GM23338 (cell line): ENCODE data around the gene IL1F10. TPM values are rescaled to one million over a fixed set of nuclear protein-coding genes. Genes with fewer than 3 reads are reported as not detected.

Source experiments
- ATAC-seq: fragments of 200-7000 bp; cut with Tn5 transposase; 3 replicates; pipeline ENCODE4 v1.9.1; 2020
- DNase-seq: peaks from one replicate; pipeline ENCODE4 v3.0.0-alpha.2; 2015; ENCODE audit warnings: low spot score
- H2AFZ ChIP-seq: fragments of 200-600 bp; sonication (generic); 2 replicates; pipeline ENCODE4 v1.8.0; 2016; ENCODE audit warnings: antibody characterized with exemption, mild to moderate bottlenecking, moderate library complexity
- H3F3A ChIP-seq: fragments of 200-600 bp; sonication (generic); replicated peaks from 2 replicates; pipeline ENCODE4 v1.8.0; 2017; ENCODE audit warnings: antibody characterized with exemption, mixed run types, low read depth
- H3K27ac ChIP-seq: fragments of 200-600 bp; sonication (generic); 2 replicates; pipeline ENCODE4 v1.6.1; 2016; ENCODE audit warnings: low read depth
- H3K27me3 ChIP-seq: fragments of 200-600 bp; sonication (generic); 2 replicates; pipeline ENCODE4 v1.8.0; 2016; ENCODE audit warnings: mild to moderate bottlenecking, mixed run types, moderate library complexity; ENCODE audit not compliant: insufficient read depth
- H3K36me3 ChIP-seq: fragments of 200-600 bp; sonication (generic); 2 replicates; pipeline ENCODE4 v1.8.0; 2016; ENCODE audit warnings: mild to moderate bottlenecking; ENCODE audit not compliant: insufficient read depth
- H3K4me1 ChIP-seq: fragments of 200-600 bp; sonication (generic); 2 replicates; pipeline ENCODE4 v1.8.0; 2016; ENCODE audit warnings: mild to moderate bottlenecking, moderate library complexity; ENCODE audit not compliant: insufficient read depth
- H3K4me2 ChIP-seq: fragments of 200-600 bp; sonication (generic); 2 replicates; pipeline ENCODE4 v1.7.1; 2017; ENCODE audit warnings: mixed run types
- H3K4me3 ChIP-seq: fragments of 200-600 bp; sonication (generic); 2 replicates; pipeline ENCODE4 v1.6.1; 2016; ENCODE audit warnings: mixed run types
- H3K79me2 ChIP-seq: fragments of 200-600 bp; sonication (generic); replicated peaks from 2 replicates; pipeline ENCODE4 v1.8.0; 2017; ENCODE audit warnings: mild to moderate bottlenecking; ENCODE audit not compliant: insufficient read depth
- H3K9me2 ChIP-seq: fragments of 200-600 bp; sonication (generic); 2 replicates; pipeline ENCODE4 v1.8.0; 2017; ENCODE audit not compliant: insufficient read depth
- H4K20me1 ChIP-seq: fragments of 200-600 bp; sonication (generic); replicated peaks from 2 replicates; pipeline ENCODE4 v1.8.0; 2017; ENCODE audit warnings: mild to moderate bottlenecking; ENCODE audit not compliant: insufficient read depth
- H3K27ac Mint-ChIP-seq: 2 replicates; pipeline ENCODE4 v1.8.0; 2020; ENCODE audit warnings: inconsistent platforms, mild to moderate bottlenecking, moderate library complexity, mixed read lengths
- H3K27me3 Mint-ChIP-seq: 3 replicates; pipeline ENCODE4 v1.8.0; 2022; ENCODE audit warnings: low read depth, mild to moderate bottlenecking, moderate library complexity, mixed read lengths, inconsistent platforms; ENCODE audit not compliant: insufficient read depth, poor library complexity
- H3K36me3 Mint-ChIP-seq: 3 replicates; pipeline ENCODE4 v1.8.0; 2021; ENCODE audit warnings: low read depth, mild to moderate bottlenecking, inconsistent platforms, moderate library complexity, mixed read lengths
- H3K4me1 Mint-ChIP-seq: 3 replicates; pipeline ENCODE4 v1.8.0; 2020; ENCODE audit warnings: mild to moderate bottlenecking, inconsistent platforms, mixed read lengths
- H3K4me3 Mint-ChIP-seq: 3 replicates; pipeline ENCODE4 v1.8.0; 2021; ENCODE audit warnings: moderate library complexity, mild to moderate bottlenecking, inconsistent platforms, mixed read lengths
- H3K9me3 Mint-ChIP-seq: 3 replicates; pipeline ENCODE4 v1.8.0; 2020; ENCODE audit warnings: moderate library complexity, mild to moderate bottlenecking, inconsistent platforms, mixed read lengths
- CREB1 ChIP-seq: fragments of 250-450 bp; sonication (Bioruptor Pico); IDR thresholded peaks from 2 replicates; pipeline ENCODE4 v1.5.0; 2020; ENCODE audit warnings: low read depth, mild to moderate bottlenecking, moderate library complexity
- EZH2 ChIP-seq: fragments of 200-600 bp; sonication (generic); IDR thresholded peaks from one replicate; pipeline ENCODE4 v1.8.0; 2017; ENCODE audit warnings: antibody characterized with exemption, mild to moderate bottlenecking, low read depth; ENCODE audit not compliant: unreplicated experiment
- EZH2phosphoT487 ChIP-seq: fragments of 200-600 bp; sonication (generic); IDR thresholded peaks from one replicate; pipeline ENCODE4 v1.8.1; 2018; ENCODE audit warnings: antibody characterized with exemption; ENCODE audit not compliant: unreplicated experiment
- JUNB ChIP-seq: IDR thresholded peaks from one replicate; pipeline ENCODE4 v1.6.1; 2016; ENCODE audit warnings: antibody characterized with exemption; ENCODE audit not compliant: unreplicated experiment
- POLR2AphosphoS5 ChIP-seq: IDR thresholded peaks from 2 replicates; pipeline ENCODE4 v1.6.1; 2016; ENCODE audit warnings: antibody characterized with exemption, low read depth
- STAT1 ChIP-seq: IDR thresholded peaks from one replicate; pipeline ENCODE4 v1.6.1; 2016; ENCODE audit warnings: antibody characterized with exemption; ENCODE audit not compliant: unreplicated experiment
- ZNF114 ChIP-seq: fragments of 250-450 bp; sonication (Bioruptor Pico); IDR thresholded peaks from 2 replicates; pipeline ENCODE4 v1.5.0; 2020; ENCODE audit warnings: mild to moderate bottlenecking, moderate library complexity
- polyA plus RNA-seq: library from polyadenylated mRNA; unstranded; fragments of >200 nt; fragmentation: Nextera tagmentation; extraction: Ambion mirVana; gene quantifications from 2 replicates; pipeline ENCODE4 v1.2.1, GENCODE V29; 2016
- total RNA-seq: library from RNA; depleted of rRNA; stranded (reverse); fragments of >200 nt; shearing (Covaris generic); gene quantifications from 2 replicates; pipeline ENCODE4 v1.2.3, GENCODE V29; 2014
- TF ChIP-seq, protein P1 (sequence below): fragments of 250-450 bp; sonication (Bioruptor Pico); IDR thresholded peaks from 2 replicates; pipeline ENCODE4 v1.5.0; 2020; ENCODE audit warnings: mild to moderate bottlenecking, moderate library complexity
- TF ChIP-seq, protein P2 (sequence below), 2 experiments: fragments of 200-600 bp in 1 of 2; sonication (generic) in 1 of 2; conservative IDR thresholded peaks; 2 replicates each; pipeline versions ENCODE4 v1.5.1 to v1.6.1; 2016 to 2017; ENCODE audit warnings: antibody characterized with exemption in 2 of 2, low read depth in 2 of 2, mild to moderate bottlenecking in 2 of 2, moderate library complexity in 1 of 2
- TF ChIP-seq, protein P3 (sequence below): IDR thresholded peaks from 2 replicates; pipeline ENCODE4 v1.6.1; 2016; ENCODE audit warnings: antibody characterized with exemption

Gene IL1F10
- total and polyA plus RNA-seq, 2 experiments from 2014 or later: not detected

DNA sequence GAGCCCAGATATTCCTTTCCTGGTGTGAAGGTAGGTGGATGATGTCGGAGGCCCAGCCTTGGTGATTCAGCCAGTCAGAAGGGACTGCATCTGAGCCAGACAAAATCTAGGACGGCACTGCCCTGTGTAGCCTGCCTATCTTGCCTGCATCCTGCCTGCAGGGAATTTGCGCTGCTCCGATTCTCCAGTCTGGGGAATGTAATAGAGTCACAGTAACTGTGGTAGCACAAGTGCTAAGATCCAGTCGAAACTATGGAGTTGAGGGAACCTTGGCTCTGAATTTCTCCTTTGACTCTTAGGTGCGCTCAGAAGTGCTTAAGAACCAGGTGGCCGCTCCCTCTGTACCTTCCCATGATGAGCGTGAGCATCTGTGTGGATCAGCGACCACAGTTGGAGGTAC, 31.0 kb upstream of the IL1F10 start:
- Histone ChIP-seq H3K4me3 (no peak overlapping the region), H4K20me1 (no peaks in the 10 kb centered on the region), H3K4me1 (no peaks in the 10 kb centered on the region), H3K9me2 (peaks cover 4% of the 10 kb centered on the region; the same call in 1 of the 2 replicates), H3K4me2 (no peak overlapping the region), H3K27me3 (no peaks in the 10 kb centered on the region), H3K36me3 (no peaks in the 10 kb centered on the region), H2AFZ (no peak overlapping the region), H3F3A (no peaks in the 10 kb centered on the region), H3K27ac (no peak overlapping the region), H3K79me2 (no peaks in the 10 kb centered on the region)
- H3K9me3 Mint-ChIP-seq: no peaks in the 10 kb centered on the region; the same call in 2 of the 3 replicates
- H3K4me1 Mint-ChIP-seq: peaks cover 2% of the 10 kb centered on the region; the same call in 1 of the 3 replicates
- DNase-seq (no peak), ATAC-seq (no peak)
- TF ChIP-seq ZNF114 (CRISPR knock-in tag) (no peak), EZH2 (no peak)
- TF ChIP-seq, protein P1, sequence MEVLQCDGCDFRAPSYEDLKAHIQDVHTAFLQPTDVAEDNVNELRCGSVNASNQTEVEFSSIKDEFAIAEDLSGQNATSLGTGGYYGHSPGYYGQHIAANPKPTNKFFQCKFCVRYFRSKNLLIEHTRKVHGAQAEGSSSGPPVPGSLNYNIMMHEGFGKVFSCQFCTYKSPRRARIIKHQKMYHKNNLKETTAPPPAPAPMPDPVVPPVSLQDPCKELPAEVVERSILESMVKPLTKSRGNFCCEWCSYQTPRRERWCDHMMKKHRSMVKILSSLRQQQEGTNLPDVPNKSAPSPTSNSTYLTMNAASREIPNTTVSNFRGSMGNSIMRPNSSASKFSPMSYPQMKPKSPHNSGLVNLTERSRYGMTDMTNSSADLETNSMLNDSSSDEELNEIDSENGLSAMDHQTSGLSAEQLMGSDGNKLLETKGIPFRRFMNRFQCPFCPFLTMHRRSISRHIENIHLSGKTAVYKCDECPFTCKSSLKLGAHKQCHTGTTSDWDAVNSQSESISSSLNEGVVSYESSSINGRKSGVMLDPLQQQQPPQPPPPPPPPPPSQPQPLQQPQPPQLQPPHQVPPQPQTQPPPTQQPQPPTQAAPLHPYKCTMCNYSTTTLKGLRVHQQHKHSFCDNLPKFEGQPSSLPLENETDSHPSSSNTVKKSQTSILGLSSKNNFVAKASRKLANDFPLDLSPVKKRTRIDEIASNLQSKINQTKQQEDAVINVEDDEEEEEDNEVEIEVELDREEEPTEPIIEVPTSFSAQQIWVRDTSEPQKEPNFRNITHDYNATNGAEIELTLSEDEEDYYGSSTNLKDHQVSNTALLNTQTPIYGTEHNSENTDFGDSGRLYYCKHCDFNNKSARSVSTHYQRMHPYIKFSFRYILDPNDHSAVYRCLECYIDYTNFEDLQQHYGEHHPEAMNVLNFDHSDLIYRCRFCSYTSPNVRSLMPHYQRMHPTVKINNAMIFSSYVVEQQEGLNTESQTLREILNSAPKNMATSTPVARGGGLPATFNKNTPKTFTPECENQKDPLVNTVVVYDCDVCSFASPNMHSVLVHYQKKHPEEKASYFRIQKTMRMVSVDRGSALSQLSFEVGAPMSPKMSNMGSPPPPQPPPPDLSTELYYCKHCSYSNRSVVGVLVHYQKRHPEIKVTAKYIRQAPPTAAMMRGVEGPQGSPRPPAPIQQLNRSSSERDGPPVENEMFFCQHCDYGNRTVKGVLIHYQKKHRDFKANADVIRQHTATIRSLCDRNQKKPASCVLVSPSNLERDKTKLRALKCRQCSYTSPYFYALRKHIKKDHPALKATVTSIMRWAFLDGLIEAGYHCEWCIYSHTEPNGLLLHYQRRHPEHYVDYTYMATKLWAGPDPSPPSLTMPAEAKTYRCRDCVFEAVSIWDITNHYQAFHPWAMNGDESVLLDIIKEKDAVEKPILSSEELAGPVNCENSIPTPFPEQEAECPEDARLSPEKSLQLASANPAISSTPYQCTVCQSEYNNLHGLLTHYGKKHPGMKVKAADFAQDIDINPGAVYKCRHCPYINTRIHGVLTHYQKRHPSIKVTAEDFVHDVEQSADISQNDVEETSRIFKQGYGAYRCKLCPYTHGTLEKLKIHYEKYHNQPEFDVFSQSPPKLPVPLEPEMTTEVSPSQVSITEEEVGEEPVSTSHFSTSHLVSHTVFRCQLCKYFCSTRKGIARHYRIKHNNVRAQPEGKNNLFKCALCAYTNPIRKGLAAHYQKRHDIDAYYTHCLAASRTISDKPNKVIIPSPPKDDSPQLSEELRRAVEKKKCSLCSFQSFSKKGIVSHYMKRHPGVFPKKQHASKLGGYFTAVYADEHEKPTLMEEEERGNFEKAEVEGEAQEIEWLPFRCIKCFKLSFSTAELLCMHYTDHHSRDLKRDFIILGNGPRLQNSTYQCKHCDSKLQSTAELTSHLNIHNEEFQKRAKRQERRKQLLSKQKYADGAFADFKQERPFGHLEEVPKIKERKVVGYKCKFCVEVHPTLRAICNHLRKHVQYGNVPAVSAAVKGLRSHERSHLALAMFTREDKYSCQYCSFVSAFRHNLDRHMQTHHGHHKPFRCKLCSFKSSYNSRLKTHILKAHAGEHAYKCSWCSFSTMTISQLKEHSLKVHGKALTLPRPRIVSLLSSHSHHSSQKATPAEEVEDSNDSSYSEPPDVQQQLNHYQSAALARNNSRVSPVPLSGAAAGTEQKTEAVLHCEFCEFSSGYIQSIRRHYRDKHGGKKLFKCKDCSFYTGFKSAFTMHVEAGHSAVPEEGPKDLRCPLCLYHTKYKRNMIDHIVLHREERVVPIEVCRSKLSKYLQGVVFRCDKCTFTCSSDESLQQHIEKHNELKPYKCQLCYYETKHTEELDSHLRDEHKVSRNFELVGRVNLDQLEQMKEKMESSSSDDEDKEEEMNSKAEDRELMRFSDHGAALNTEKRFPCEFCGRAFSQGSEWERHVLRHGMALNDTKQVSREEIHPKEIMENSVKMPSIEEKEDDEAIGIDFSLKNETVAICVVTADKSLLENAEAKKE (CRISPR knock-in tag): no peak
- H3K4me3 Mint-ChIP-seq: no peak overlapping the region
- no peaks in the 10 kb centered on the region for H3K27me3 Mint-ChIP-seq
- H3K36me3 Mint-ChIP-seq: no peaks in the 10 kb centered on the region; the same call in 2 of the 3 replicates
- H3K27ac Mint-ChIP-seq: no peak overlapping the region

DNA sequence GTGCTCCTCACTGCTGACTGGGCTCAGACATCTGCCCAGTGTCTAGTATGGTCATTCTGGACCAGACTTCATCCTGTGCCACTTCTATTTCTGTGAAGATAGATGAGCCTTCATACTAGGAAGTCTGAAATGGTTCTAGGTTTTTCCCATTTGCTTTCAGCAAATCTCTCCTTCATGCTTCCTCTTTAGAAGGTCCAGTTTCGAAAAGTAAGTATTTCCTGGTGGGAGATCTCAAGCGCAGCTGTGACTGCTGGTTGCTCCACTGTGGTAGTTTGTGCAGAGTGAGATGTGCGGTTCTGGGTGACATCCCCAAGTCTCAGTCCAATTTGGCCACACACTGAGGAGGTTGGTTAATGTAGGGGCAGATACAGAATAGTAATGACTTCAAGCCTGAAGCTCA, 29.5 kb upstream of the IL1F10 start:
- no peaks in the 10 kb centered on the region for H3K9me2 ChIP-seq
- no peaks in the 10 kb centered on the region; the same call in 2 of the 3 replicates for H3K36me3 Mint-ChIP-seq
- no peak overlapping the region for H3K4me3 ChIP-seq
- H3K4me1 Mint-ChIP-seq: peaks cover 2% of the 10 kb centered on the region; the same call in 1 of the 3 replicates
- no peak overlapping the region for H2AFZ ChIP-seq
- no peak overlapping the region for H3K27ac ChIP-seq
- no peak overlapping the region for H3K27ac Mint-ChIP-seq
- H3K79me2 ChIP-seq: no peaks in the 10 kb centered on the region
- no peaks in the 10 kb centered on the region for H3K27me3 Mint-ChIP-seq
- no peaks in the 10 kb centered on the region for H3K27me3 ChIP-seq
- no peaks in the 10 kb centered on the region for H3K36me3 ChIP-seq
- no peak overlapping the region for H3K4me3 Mint-ChIP-seq
- DNase-seq: no peak
- no peaks in the 10 kb centered on the region; the same call in 2 of the 3 replicates for H3K9me3 Mint-ChIP-seq
- no peaks in the 10 kb centered on the region for H3K4me1 ChIP-seq
- no peaks in the 10 kb centered on the region for H3F3A ChIP-seq
- ATAC-seq: no peak
- H3K4me2 ChIP-seq: no peak overlapping the region
- H4K20me1 ChIP-seq: no peaks in the 10 kb centered on the region
- TF ChIP-seq EZH2: no peak
- no peak for TF ChIP-seq STAT1
- TF ChIP-seq CREB1 (CRISPR knock-in tag): no peak
- TF ChIP-seq ZNF114 (CRISPR knock-in tag): no peak
- no peak for TF ChIP-seq POLR2AphosphoS5
- TF ChIP-seq, protein P2, sequence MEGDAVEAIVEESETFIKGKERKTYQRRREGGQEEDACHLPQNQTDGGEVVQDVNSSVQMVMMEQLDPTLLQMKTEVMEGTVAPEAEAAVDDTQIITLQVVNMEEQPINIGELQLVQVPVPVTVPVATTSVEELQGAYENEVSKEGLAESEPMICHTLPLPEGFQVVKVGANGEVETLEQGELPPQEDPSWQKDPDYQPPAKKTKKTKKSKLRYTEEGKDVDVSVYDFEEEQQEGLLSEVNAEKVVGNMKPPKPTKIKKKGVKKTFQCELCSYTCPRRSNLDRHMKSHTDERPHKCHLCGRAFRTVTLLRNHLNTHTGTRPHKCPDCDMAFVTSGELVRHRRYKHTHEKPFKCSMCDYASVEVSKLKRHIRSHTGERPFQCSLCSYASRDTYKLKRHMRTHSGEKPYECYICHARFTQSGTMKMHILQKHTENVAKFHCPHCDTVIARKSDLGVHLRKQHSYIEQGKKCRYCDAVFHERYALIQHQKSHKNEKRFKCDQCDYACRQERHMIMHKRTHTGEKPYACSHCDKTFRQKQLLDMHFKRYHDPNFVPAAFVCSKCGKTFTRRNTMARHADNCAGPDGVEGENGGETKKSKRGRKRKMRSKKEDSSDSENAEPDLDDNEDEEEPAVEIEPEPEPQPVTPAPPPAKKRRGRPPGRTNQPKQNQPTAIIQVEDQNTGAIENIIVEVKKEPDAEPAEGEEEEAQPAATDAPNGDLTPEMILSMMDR (conservative IDR thresholded peaks at IDR 0.05; ENCODE audit: low read depth in 2 of 2): no peak
- TF ChIP-seq JUNB: no peak
- no peak for TF ChIP-seq EZH2phosphoT487
- TF ChIP-seq, protein P3, sequence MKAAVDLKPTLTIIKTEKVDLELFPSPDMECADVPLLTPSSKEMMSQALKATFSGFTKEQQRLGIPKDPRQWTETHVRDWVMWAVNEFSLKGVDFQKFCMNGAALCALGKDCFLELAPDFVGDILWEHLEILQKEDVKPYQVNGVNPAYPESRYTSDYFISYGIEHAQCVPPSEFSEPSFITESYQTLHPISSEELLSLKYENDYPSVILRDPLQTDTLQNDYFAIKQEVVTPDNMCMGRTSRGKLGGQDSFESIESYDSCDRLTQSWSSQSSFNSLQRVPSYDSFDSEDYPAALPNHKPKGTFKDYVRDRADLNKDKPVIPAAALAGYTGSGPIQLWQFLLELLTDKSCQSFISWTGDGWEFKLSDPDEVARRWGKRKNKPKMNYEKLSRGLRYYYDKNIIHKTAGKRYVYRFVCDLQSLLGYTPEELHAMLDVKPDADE: no peak
